ENCODE results near the gene SLC44A3. TPM values are rescaled to one million over a fixed set of nuclear protein-coding genes. Genes with fewer than 3 reads are reported as not detected.

Gene SLC44A3
- total and polyA plus RNA-seq, 12 donors, result 4.2 to 26.2 (median 9.5) TPM

- peaks cover 0 to 24% of the 10 kb centered on the region in 2 donors for H3K36me3 ChIP-seq (replicated peaks in 1 of 2)
- intact Hi-C loops (cut with DNase I), result no loop called here
- H3K9me3 ChIP-seq (replicated peaks in 1 of 3), result no peaks in the 10 kb centered on the region
- no peak overlapping the region for H3K4me3 ChIP-seq
- 29 to 44% (median 36%) methylated on average over 3 of the region's 3 CpGs for WGBS, 4 donors
- TF ChIP-seq POLR2A (IDR thresholded peaks at IDR 0.05), result no peak
- no peak for TF ChIP-seq CTCF (IDR thresholded peaks at IDR 0.05)
- no peak overlapping the region for H3K27ac ChIP-seq
- H3K4me1 ChIP-seq (replicated peaks in 1 of 2), result peaks cover 53 to 71% of the 10 kb centered on the region in 2 donors
- no peak for DNase-seq
- H3K27me3 ChIP-seq, result no peaks in the 10 kb centered on the region
Observed at GRCh38 chr1:94907136-94907535, 87.0 kb downstream of the SLC44A3 start.

GRCh38 chr1:94908190-94908589 is 88.0 kb downstream of the SLC44A3 start:
- WGBS, 4 donors, result 94 to 96% (median 95%) methylated on average over 7 of the region's 7 CpGs

GRCh38 chr1:94908965-94909364 is 88.8 kb downstream of the SLC44A3 start:
- H3K27me3 ChIP-seq, result no peaks in the 10 kb centered on the region
- TF ChIP-seq CTCF (IDR thresholded peaks at IDR 0.05) (no peak), POLR2A (IDR thresholded peaks at IDR 0.05) (no peak)
- no peak overlapping the region for H3K4me3 ChIP-seq
- H3K4me1 ChIP-seq (replicated peaks in 1 of 2), result peaks cover 62 to 87% of the 10 kb centered on the region in 2 donors
- 70 to 98% (median 97%) methylated on average over 2 of the region's 2 CpGs for WGBS, 4 donors
- no peak overlapping the region for H3K27ac ChIP-seq
- intact Hi-C loops (cut with DNase I), result no loop called here
- H3K36me3 ChIP-seq (replicated peaks in 1 of 2), result peaks cover 0 to 17% of the 10 kb centered on the region in 2 donors
- no peaks in the 10 kb centered on the region for H3K9me3 ChIP-seq (replicated peaks in 1 of 3)
- DNase-seq, result no peak

More at GRCh38 chr1:94908190-94908589, 88.0 kb downstream of the SLC44A3 start:
- TF ChIP-seq CTCF (IDR thresholded peaks at IDR 0.05) (no peak), POLR2A (IDR thresholded peaks at IDR 0.05) (no peak)
- DNase-seq, result no peak
- no peak overlapping the region for H3K4me3 ChIP-seq
- no peaks in the 10 kb centered on the region for H3K9me3 ChIP-seq (replicated peaks in 1 of 3)
- H3K4me1 ChIP-seq (replicated peaks in 1 of 2), result peaks cover 58 to 82% of the 10 kb centered on the region in 2 donors
- peak overlapping the region in 1 of 5 donors; percentile 23 for H3K27ac ChIP-seq
- intact Hi-C loops (cut with DNase I), result no loop called here
- no peaks in the 10 kb centered on the region for H3K27me3 ChIP-seq
- peaks cover 0 to 17% of the 10 kb centered on the region in 2 donors for H3K36me3 ChIP-seq (replicated peaks in 1 of 2)

- WGBS, 4 donors, result 87 to 91% (median 88%) methylated on average over 6 of the region's 6 CpGs
- no peak for DNase-seq
- Histone ChIP-seq H3K36me3 (replicated peaks in 1 of 2) (peaks cover 0 to 17% of the 10 kb centered on the region in 2 donors), H3K4me1 (replicated peaks in 1 of 2) (peaks cover 63 to 87% of the 10 kb centered on the region in 2 donors), H3K4me3 (no peak overlapping the region), H3K27me3 (no peaks in the 10 kb centered on the region), H3K27ac (no peak overlapping the region), H3K9me3 (replicated peaks in 1 of 3) (no peaks in the 10 kb centered on the region)
- intact Hi-C loops (cut with DNase I), result no loop called here
- no peak for TF ChIP-seq POLR2A (IDR thresholded peaks at IDR 0.05)
Observed at GRCh38 chr1:94909486-94909885, 89.3 kb downstream of the SLC44A3 start.

All from adrenal gland (tissue), 12 donors.